Neural cell (in vitro differentiated cells): Measurements from ENCODE around the gene CES4A. TPM values are rescaled to one million over a fixed set of nuclear protein-coding genes. Genes with fewer than 3 reads are reported as not detected.

Experiments used
- H2AFZ ChIP-seq: fragments of 200-600, 300-800 bp; sonication (generic), shearing (Covaris generic); 2 replicates; pipeline ENCODE4 v1.6.0; 2014; ENCODE audit warnings: low read depth, mild to moderate bottlenecking, antibody characterized with exemption, low read length, moderate library complexity
- H3F3A ChIP-seq: fragments of 200-600 bp; shearing (Covaris generic); 2 replicates; pipeline ENCODE4 v1.6.1; 2016; ENCODE audit warnings: mild to moderate bottlenecking, moderate library complexity, mixed read lengths, antibody characterized with exemption, low read length; ENCODE audit not compliant: insufficient read depth, poor library complexity, severe bottlenecking
- H3K27ac ChIP-seq: fragments of 200-600, 300-800 bp; sonication (generic), shearing (Covaris generic); 2 replicates; pipeline ENCODE4 v1.5.1; 2014; ENCODE audit warnings: mild to moderate bottlenecking, low read length, moderate library complexity
- H3K27me3 ChIP-seq: fragments of 300-800, 200-600 bp; sonication (generic), shearing (Covaris generic); 2 replicates; pipeline ENCODE4 v1.6.0; 2014; ENCODE audit warnings: mild to moderate bottlenecking, low read depth, low read length, moderate library complexity; ENCODE audit not compliant: insufficient read depth
- H3K36me3 ChIP-seq: fragments of 300-800, 200-600 bp; sonication (generic), shearing (Covaris generic); 2 replicates; pipeline ENCODE4 v1.5.1; 2014; ENCODE audit warnings: mild to moderate bottlenecking, antibody characterized with exemption, low read length, moderate library complexity; ENCODE audit not compliant: insufficient read depth
- H3K4me2 ChIP-seq: fragments of 300-800, 200-600 bp; sonication (generic), shearing (Covaris generic); 2 replicates; pipeline ENCODE4 v1.6.0; 2014; ENCODE audit warnings: mild to moderate bottlenecking, low read length
- H3K4me3 ChIP-seq: fragments of 300-800, 200-600 bp; sonication (generic), shearing (Covaris generic); 2 replicates; pipeline ENCODE4 v1.5.1; 2014; ENCODE audit warnings: mild to moderate bottlenecking, low read length, moderate library complexity
- H3K79me2 ChIP-seq: fragments of 200-600 bp; shearing (Covaris generic); replicated peaks from 2 replicates; pipeline ENCODE4 v1.6.0; 2014; ENCODE audit warnings: mild to moderate bottlenecking, low read length, moderate library complexity; ENCODE audit not compliant: insufficient read depth
- H3K9ac ChIP-seq: fragments of 300-800, 200-600 bp; sonication (generic), shearing (Covaris generic); 2 replicates; pipeline ENCODE4 v1.6.1; 2016; ENCODE audit warnings: mild to moderate bottlenecking, low read length, mixed read lengths
- H3K9me2 ChIP-seq: fragments of 200-600 bp; shearing (Covaris generic); 2 replicates; pipeline ENCODE4 v1.6.1; 2016; ENCODE audit warnings: mild to moderate bottlenecking, low read length, mixed read lengths; ENCODE audit not compliant: insufficient read depth
- H3K9me3 ChIP-seq: fragments of 200-600, 300-800 bp; sonication (generic), shearing (Covaris generic); 2 replicates; pipeline ENCODE4 v1.6.1; 2016; ENCODE audit warnings: mild to moderate bottlenecking, mixed run types, low read length, moderate library complexity, mixed read lengths
- H4K20me1 ChIP-seq: fragments of 200-600 bp; shearing (Covaris generic); 2 replicates; pipeline ENCODE4 v1.6.1; 2016; ENCODE audit warnings: mild to moderate bottlenecking, mixed run types; ENCODE audit not compliant: insufficient read depth
- EP300 ChIP-seq: fragments of 450-650 bp; conservative IDR thresholded peaks from 2 replicates; pipeline ENCODE4 v1.6.1; 2014; ENCODE audit warnings: antibody characterized with exemption, mild to moderate bottlenecking, moderate library complexity; ENCODE audit not compliant: poor library complexity, severe bottlenecking
- EZH2 ChIP-seq: fragments of 200-600, 300-800 bp; shearing (Covaris generic), sonication (generic); IDR thresholded peaks from 2 replicates; pipeline ENCODE4 v1.6.1; 2014; ENCODE audit warnings: antibody characterized with exemption, low read length, borderline replicate concordance, mild to moderate bottlenecking; ENCODE audit not compliant: insufficient read depth, poor library complexity, severe bottlenecking
- MXI1 ChIP-seq: fragments of 450-650 bp; conservative IDR thresholded peaks from 2 replicates; pipeline ENCODE4 v1.6.1; 2014; ENCODE audit warnings: antibody characterized with exemption, mild to moderate bottlenecking; ENCODE audit not compliant: poor library complexity, severe bottlenecking
- POLR2AphosphoS5 ChIP-seq: IDR thresholded peaks from 2 replicates; pipeline ENCODE4 v1.6.1; 2012
- RAD21 ChIP-seq: fragments of 450-650 bp; conservative IDR thresholded peaks from 2 replicates; pipeline ENCODE4 v1.6.1; 2014; ENCODE audit warnings: antibody characterized with exemption, mild to moderate bottlenecking, moderate library complexity
- REST ChIP-seq: IDR thresholded peaks from 2 replicates; pipeline ENCODE4 v1.6.1; 2012; ENCODE audit warnings: borderline replicate concordance
- SMC3 ChIP-seq: fragments of 450-650 bp; conservative IDR thresholded peaks from 2 replicates; pipeline ENCODE4 v1.6.1; 2014; ENCODE audit warnings: antibody characterized with exemption, mild to moderate bottlenecking, moderate library complexity; ENCODE audit not compliant: poor library complexity
- TAF1 ChIP-seq: IDR thresholded peaks from 2 replicates; pipeline ENCODE4 v1.6.1; 2012; ENCODE audit warnings: low read depth
- polyA plus RNA-seq: library from polyadenylated mRNA; depleted of rRNA; stranded (reverse); fragments of >200 nt; gene quantifications from 2 replicates; pipeline ENCODE4 v1.2.3, GENCODE V29; 2014
- TF ChIP-seq, protein P1 (sequence below): fragments of 450-650 bp; IDR thresholded peaks from 2 replicates; pipeline ENCODE4 v1.5.1; 2014; ENCODE audit warnings: antibody characterized with exemption, mild to moderate bottlenecking, moderate library complexity; ENCODE audit not compliant: poor library complexity, severe bottlenecking

Gene CES4A
- polyA plus RNA-seq, 1 donor from 2014 or later: 51.2 TPM

DNA sequence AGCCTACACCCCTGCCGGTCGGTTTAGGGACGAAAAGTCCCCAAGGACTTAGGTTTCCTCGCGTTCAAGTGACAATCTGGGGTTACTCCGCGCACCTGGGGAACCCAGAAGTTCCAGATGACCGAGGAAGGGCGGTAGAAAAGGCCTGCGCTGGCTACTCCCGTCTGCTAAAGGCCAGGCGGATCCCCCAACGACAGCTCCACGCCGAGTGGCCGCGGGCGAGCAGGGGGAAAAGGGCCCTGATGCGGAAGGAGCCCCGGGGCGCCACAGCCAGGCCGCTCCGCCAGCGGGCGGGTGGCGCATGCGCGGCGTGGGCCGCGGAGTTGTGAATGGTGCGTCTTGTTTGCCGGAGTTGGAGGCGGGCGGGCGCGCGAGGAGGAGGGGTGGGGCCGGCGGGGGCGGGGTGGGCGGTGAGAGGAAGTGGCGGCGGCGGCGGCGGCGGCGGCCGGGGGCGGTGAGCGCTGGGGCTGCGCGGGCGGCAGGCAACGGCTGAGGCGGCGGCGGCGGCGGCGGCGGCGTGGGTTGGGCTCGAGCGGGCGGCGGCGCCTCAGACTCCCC lies 40.4 kb downstream of the CES4A start, which contains the start of gene CBFB:
CBFB (plus strand) TSS at position 454 of the 558 bp plus-strand sequence. CDS start 259 bp downstream, outside the sequence.
- Histone ChIP-seq H3K27me3 (no peaks in the 10 kb centered on the region), H4K20me1 (no peaks in the 10 kb centered on the region)
- TF ChIP-seq POLR2AphosphoS5 (peak; percentile 46), EP300 (no peak)
- TF ChIP-seq, protein P1, sequence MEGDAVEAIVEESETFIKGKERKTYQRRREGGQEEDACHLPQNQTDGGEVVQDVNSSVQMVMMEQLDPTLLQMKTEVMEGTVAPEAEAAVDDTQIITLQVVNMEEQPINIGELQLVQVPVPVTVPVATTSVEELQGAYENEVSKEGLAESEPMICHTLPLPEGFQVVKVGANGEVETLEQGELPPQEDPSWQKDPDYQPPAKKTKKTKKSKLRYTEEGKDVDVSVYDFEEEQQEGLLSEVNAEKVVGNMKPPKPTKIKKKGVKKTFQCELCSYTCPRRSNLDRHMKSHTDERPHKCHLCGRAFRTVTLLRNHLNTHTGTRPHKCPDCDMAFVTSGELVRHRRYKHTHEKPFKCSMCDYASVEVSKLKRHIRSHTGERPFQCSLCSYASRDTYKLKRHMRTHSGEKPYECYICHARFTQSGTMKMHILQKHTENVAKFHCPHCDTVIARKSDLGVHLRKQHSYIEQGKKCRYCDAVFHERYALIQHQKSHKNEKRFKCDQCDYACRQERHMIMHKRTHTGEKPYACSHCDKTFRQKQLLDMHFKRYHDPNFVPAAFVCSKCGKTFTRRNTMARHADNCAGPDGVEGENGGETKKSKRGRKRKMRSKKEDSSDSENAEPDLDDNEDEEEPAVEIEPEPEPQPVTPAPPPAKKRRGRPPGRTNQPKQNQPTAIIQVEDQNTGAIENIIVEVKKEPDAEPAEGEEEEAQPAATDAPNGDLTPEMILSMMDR: peak; percentile 27

GRCh38 chr16:67029254-67030096 lies 41.1 kb downstream of the CES4A start:
- Histone ChIP-seq H3K4me3 (peak overlapping the region; percentile 83), H3K36me3 (no peaks in the 10 kb centered on the region), H3K9ac (peak overlapping the region; percentile 50), H3K9me2 (no peaks in the 10 kb centered on the region), H3K27ac (no peak overlapping the region), H2AFZ (peak overlapping the region; percentile 21), H3K27me3 (no peaks in the 10 kb centered on the region), H3K79me2 (peaks cover 20% of the 10 kb centered on the region), H3F3A (no peaks in the 10 kb centered on the region), H3K4me2 (no peak overlapping the region), H4K20me1 (no peaks in the 10 kb centered on the region), H3K9me3 (no peaks in the 10 kb centered on the region)
- TF ChIP-seq EP300: no peak
- TF ChIP-seq MXI1: peak; percentile 58
- TF ChIP-seq RAD21: no peak

More for the DNA sequence above, 40.4 kb downstream of the CES4A start, which contains the start of gene CBFB:
- Histone ChIP-seq H3K36me3 (no peaks in the 10 kb centered on the region), H2AFZ (peak within 1 kb of the TSS; percentile 83), H3K4me3 (peak within 1 kb of the TSS; percentile 83), H3K27ac (peak within 1 kb of the TSS; percentile 39), H3F3A (no peaks in the 10 kb centered on the region), H3K79me2 (peaks cover 20% of the 10 kb centered on the region), H3K4me2 (peak within 1 kb of the TSS; percentile 76), H3K9me3 (no peaks in the 10 kb centered on the region), H3K9ac (peak within 1 kb of the TSS; percentile 63), H3K9me2 (no peaks in the 10 kb centered on the region)

DNA sequence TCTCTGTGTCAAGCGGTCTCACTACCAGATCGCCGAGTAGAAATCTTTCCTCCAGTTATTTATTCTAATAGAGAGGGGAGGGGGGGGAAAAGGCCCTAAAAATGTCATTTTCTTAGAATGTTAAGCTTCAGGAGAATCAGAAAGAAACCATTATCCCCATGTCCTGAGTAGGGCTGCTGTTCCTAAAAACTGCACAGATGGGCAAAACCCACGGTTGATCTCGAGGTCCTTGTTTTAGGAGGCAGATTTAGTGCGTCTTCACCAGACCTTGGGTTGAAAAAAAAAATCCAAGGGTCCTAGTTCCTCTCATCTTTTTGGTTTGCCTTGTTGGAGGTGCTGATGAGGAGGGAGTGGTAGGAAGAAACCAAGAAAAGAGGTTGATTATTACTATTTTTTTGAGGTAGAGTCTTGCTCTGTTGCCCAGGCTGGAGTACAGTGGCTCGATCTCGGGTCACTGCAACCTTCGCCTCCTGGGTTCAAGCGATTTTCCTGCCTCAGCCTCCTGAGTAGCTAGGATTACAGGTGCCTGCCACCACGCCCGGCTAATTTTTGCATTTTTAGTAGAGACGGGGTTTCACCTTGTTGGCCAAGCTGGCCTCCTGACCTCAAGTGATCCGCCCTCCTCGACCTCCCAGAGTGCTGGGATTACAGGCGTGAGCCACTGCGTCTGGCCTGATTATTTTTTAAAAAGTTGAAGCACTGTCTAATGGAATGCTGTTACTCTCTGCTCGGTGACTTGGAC lies 42.0 kb downstream of the CES4A start:
- Histone ChIP-seq H3K27ac (no peak overlapping the region), H4K20me1 (no peaks in the 10 kb centered on the region), H3K27me3 (no peaks in the 10 kb centered on the region), H3K79me2 (peaks cover 20% of the 10 kb centered on the region), H3K4me3 (peak overlapping the region; percentile 83), H2AFZ (no peak overlapping the region), H3K36me3 (no peaks in the 10 kb centered on the region), H3K4me2 (no peak overlapping the region), H3K9ac (peak overlapping the region; percentile 50), H3K9me3 (no peaks in the 10 kb centered on the region), H3F3A (no peaks in the 10 kb centered on the region), H3K9me2 (no peaks in the 10 kb centered on the region)
- TF ChIP-seq REST (no peak), EZH2 (no peak), TAF1 (no peak), RAD21 (no peak), MXI1 (no peak), POLR2AphosphoS5 (no peak), EP300 (no peak), SMC3 (no peak)
- TF ChIP-seq, protein P1: no peak
